Smooth muscle cell (in vitro differentiated cells): ENCODE data around the gene TAP2. TPM values are rescaled to one million over a fixed set of nuclear protein-coding genes. Genes with fewer than 3 reads are reported as not detected.

Experiments
- DNase-seq: peaks from one replicate; lab custom pipeline; 2025; ENCODE audit not compliant: unreplicated experiment; lab: John Stamatoyannopoulos, UW
- H2AFZ ChIP-seq: fragments of 200-600 bp; sonication (generic); 2 replicates; pipeline ENCODE4 v1.6.0; 2016; ENCODE audit warnings: antibody characterized with exemption, low read depth, mild to moderate bottlenecking
- H3F3A ChIP-seq: fragments of 200-600 bp; sonication (generic); 2 replicates; pipeline ENCODE4 v1.6.0; 2017; ENCODE audit warnings: antibody characterized with exemption, low read depth
- H3K27ac ChIP-seq: fragments of 200-600 bp; sonication (generic); 2 replicates; pipeline ENCODE4 v1.5.1; 2016; ENCODE audit warnings: low read depth, mild to moderate bottlenecking
- H3K27me3 ChIP-seq: fragments of 200-600 bp; sonication (generic); 2 replicates; pipeline ENCODE4 v1.6.1; 2016; ENCODE audit warnings: low read depth, mild to moderate bottlenecking
- H3K36me3 ChIP-seq: fragments of 200-600 bp; sonication (generic); 2 replicates; pipeline ENCODE4 v1.5.1; 2016; ENCODE audit warnings: low read depth
- H3K4me1 ChIP-seq: fragments of 200-600 bp; sonication (generic); 2 replicates; pipeline ENCODE4 v1.5.1; 2016; ENCODE audit warnings: low read depth
- H3K4me2 ChIP-seq: fragments of 200-600 bp; sonication (generic); 2 replicates; pipeline ENCODE4 v1.6.0; 2016; ENCODE audit warnings: mild to moderate bottlenecking
- H3K4me3 ChIP-seq: fragments of 200-600 bp; sonication (generic); 2 replicates; pipeline ENCODE4 v1.5.1; 2016; ENCODE audit warnings: mild to moderate bottlenecking
- H3K79me2 ChIP-seq: fragments of 200-600 bp; sonication (generic); 2 replicates; pipeline ENCODE4 v1.6.0; 2016; ENCODE audit warnings: low read depth, mild to moderate bottlenecking
- H3K9ac ChIP-seq: fragments of 200-600 bp; sonication (generic); 2 replicates; pipeline ENCODE4 v1.6.0; 2016; ENCODE audit warnings: low read depth
- H3K9me3 ChIP-seq: fragments of 200-600 bp; sonication (generic); replicated peaks from 2 replicates; pipeline ENCODE4 v1.5.1; 2016; ENCODE audit warnings: low read depth
- H4K20me1 ChIP-seq: fragments of 200-600 bp; sonication (generic); 2 replicates; pipeline ENCODE4 v1.6.0; 2016; ENCODE audit warnings: low read depth
- CTCF ChIP-seq: fragments of 200-600 bp; sonication (generic); IDR thresholded peaks from 2 replicates; pipeline ENCODE4 v1.5.1; 2017; ENCODE audit warnings: borderline replicate concordance, mild to moderate bottlenecking, antibody characterized with exemption; ENCODE audit not compliant: insufficient read depth, poor library complexity, severe bottlenecking
- WGBS: methylation state at CpG from one replicate; pipeline ENCODE4 v1.1.7; 2016; ENCODE audit warnings: low lambda C conversion rate; 5-methylcytosine and 5-hydroxymethylcytosine counted together
- polyA plus RNA-seq: library from polyadenylated mRNA; unstranded; fragments of >200 nt; fragmentation: Nextera tagmentation; extraction: Ambion mirVana; gene quantifications from 2 replicates; pipeline ENCODE4 v1.2.1, GENCODE V29; 2016
- total RNA-seq: library from RNA; depleted of rRNA; stranded (reverse); fragments of >200 nt; gene quantifications from 2 replicates; pipeline ENCODE4 v1.2.3, GENCODE V29; 2014

The TAP2 gene
- total and polyA plus RNA-seq, 2 experiments from 2014 or later, result 0.40 to 6.1 TPM

- 91% methylated on average over 16 of the region's 16 CpGs for whole genome bisulfite sequencing
- Histone ChIP-seq H3K9ac (no peak overlapping the region), H4K20me1 (no peaks in the 10 kb centered on the region), H3K4me2 (no peak overlapping the region), H3K36me3 (no peaks in the 10 kb centered on the region), H3K9me3 (no peaks in the 10 kb centered on the region), H3K79me2 (no peaks in the 10 kb centered on the region), H3K27me3 (no peaks in the 10 kb centered on the region), H3K4me3 (no peak overlapping the region), H2AFZ (no peak overlapping the region), H3K27ac (no peak overlapping the region), H3K4me1 (no peaks in the 10 kb centered on the region), H3F3A (no peaks in the 10 kb centered on the region)
- TF ChIP-seq CTCF, result no peak
- DNase-seq, result no peak
These were observed 3.2 kb downstream of the TAP2 start for GRCh38 chr6:32835167-32835893.

- H3K4me1 ChIP-seq, result no peaks in the 10 kb centered on the region
- no peak for DNase-seq
- H3K79me2 ChIP-seq, result no peaks in the 10 kb centered on the region
- H3K27me3 ChIP-seq, result no peaks in the 10 kb centered on the region
- H3K36me3 ChIP-seq, result no peaks in the 10 kb centered on the region
- TF ChIP-seq CTCF, result no peak
- H4K20me1 ChIP-seq, result no peaks in the 10 kb centered on the region
- no peak overlapping the region for H2AFZ ChIP-seq
- H3K4me2 ChIP-seq, result no peak overlapping the region
- H3K9ac ChIP-seq, result no peak overlapping the region
- H3K9me3 ChIP-seq, result no peaks in the 10 kb centered on the region
- no peak overlapping the region for H3K4me3 ChIP-seq
- 91% methylated on average over 5 of the region's 5 CpGs for WGBS
- H3K27ac ChIP-seq, result no peak overlapping the region
- no peaks in the 10 kb centered on the region for H3F3A ChIP-seq
These were observed 4.9 kb downstream of the TAP2 start for GRCh38 chr6:32833664-32834063.

- H2AFZ ChIP-seq, result no peak overlapping the region
- H3K4me2 ChIP-seq, result no peak overlapping the region
- H3K9ac ChIP-seq, result no peak overlapping the region
- DNase-seq, result no peak
- H3K79me2 ChIP-seq, result no peaks in the 10 kb centered on the region
- H4K20me1 ChIP-seq, result no peaks in the 10 kb centered on the region
- no peaks in the 10 kb centered on the region for H3K27me3 ChIP-seq
- 90% methylated on average over 13 of the region's 13 CpGs for WGBS
- no peaks in the 10 kb centered on the region for H3K36me3 ChIP-seq
- H3F3A ChIP-seq, result no peaks in the 10 kb centered on the region
- no peaks in the 10 kb centered on the region for H3K4me1 ChIP-seq
- no peak overlapping the region for H3K4me3 ChIP-seq
- no peaks in the 10 kb centered on the region for H3K9me3 ChIP-seq
- H3K27ac ChIP-seq, result no peak overlapping the region
- TF ChIP-seq CTCF, result no peak
These were observed 6.0 kb downstream of the TAP2 start for GRCh38 chr6:32832535-32832934.

- H3K4me3 ChIP-seq, result no peak overlapping the region
- no peaks in the 10 kb centered on the region for H3K27me3 ChIP-seq
- H3K79me2 ChIP-seq, result no peaks in the 10 kb centered on the region
- no peak overlapping the region for H3K9ac ChIP-seq
- TF ChIP-seq CTCF, result no peak
- DNase-seq, result no peak
- H2AFZ ChIP-seq, result no peak overlapping the region
- H3K36me3 ChIP-seq, result no peaks in the 10 kb centered on the region
- H3K27ac ChIP-seq, result no peak overlapping the region
- H3K9me3 ChIP-seq, result no peaks in the 10 kb centered on the region
- no peaks in the 10 kb centered on the region for H3F3A ChIP-seq
- no peaks in the 10 kb centered on the region for H3K4me1 ChIP-seq
- H4K20me1 ChIP-seq, result no peaks in the 10 kb centered on the region
- WGBS, result 85% methylated on average over 5 of the region's 5 CpGs
- H3K4me2 ChIP-seq, result no peak overlapping the region
These were observed 7.6 kb downstream of the TAP2 start for GRCh38 chr6:32830936-32831335.
